NB4 (cell line): ENCODE measurements around the gene PALD1.

Experiments
- DNase-seq: peaks from one replicate; pipeline ENCODE4 v3.0.0; 2010; ENCODE audit warnings: low read depth
- H3K4me3 ChIP-seq: one replicate; pipeline ENCODE4 v1.5.1; 2011; ENCODE audit warnings: mild to moderate bottlenecking, low read depth, low read length, moderate library complexity
- CTCF ChIP-seq: IDR thresholded peaks from one replicate; pipeline ENCODE4 v1.5.1; 2012; ENCODE audit warnings: low read depth, low read length
- MAX ChIP-seq: IDR thresholded peaks from 2 replicates; pipeline ENCODE4 v1.6.1; 2011; ENCODE audit warnings: low read depth, low read length
- MYC ChIP-seq: IDR thresholded peaks from 2 replicates; pipeline ENCODE4 v1.6.1; 2011; ENCODE audit warnings: low read depth, low read length
- POLR2A ChIP-seq: IDR thresholded peaks from 2 replicates; pipeline ENCODE4 v1.6.1; 2011; ENCODE audit warnings: mild to moderate bottlenecking; ENCODE audit not compliant: insufficient read length; ENCODE audit errors: extremely low read depth

Gene PALD1

GRCh38 chr10:70615784-70616522 is 137.4 kb downstream of the PALD1 start:
- no peak for DNase-seq
- H3K4me3 ChIP-seq, result no peak overlapping the region
- 0 out of 2 replicates have a peak, but pooled peaks have one; percentile 28 for TF ChIP-seq MYC
- TF ChIP-seq MAX, result peak; percentile 64
- no peak for TF ChIP-seq POLR2A
- TF ChIP-seq CTCF, result no peak

GRCh38 chr10:70616761-70617160 is 138.2 kb downstream of the PALD1 start:
- DNase-seq, result no peak
- no peak for TF ChIP-seq CTCF
- no peak for TF ChIP-seq POLR2A
- TF ChIP-seq MAX, result no peak
- TF ChIP-seq MYC, result no peak
- H3K4me3 ChIP-seq, result no peak overlapping the region
